ENCODE measurements around the gene SMURF2.

GRCh38 chr17:64565563-64565962 is 96.5 kb downstream of the SMURF2 start:
- TF ChIP-seq CTCF (IDR thresholded peaks at IDR 0.05), result no peak
- no peak for TF ChIP-seq POLR2AphosphoS5 (IDR thresholded peaks at IDR 0.05)
- TF ChIP-seq POLR2A (IDR thresholded peaks at IDR 0.05; ENCODE audit: low read depth), result no peak
- TF ChIP-seq EP300 (IDR thresholded peaks at IDR 0.05), result no peak

All from esophagus muscularis mucosa (tissue), 4 donors.